Measurements from ENCODE around the gene BSN.
"Not testable (repeated sequence)": the region's sequence is repeated elsewhere in the genome, so short reads cannot be mapped to it uniquely, and the experiment has no call there.

The BSN gene

GRCh38 chr3:49534581-49535441 is 19.5 kb upstream of the BSN start:
- no peak for DNase-seq (ENCODE audit: low read depth in 3 of 3)

GRCh38 chr3:49535971-49536874 is 18.1 kb upstream of the BSN start:
- DNase-seq (ENCODE audit: low read depth in 3 of 3): no peak

GRCh38 chr3:49536875-49537533 is 17.3 kb upstream of the BSN start:
- DNase-seq (ENCODE audit: low read depth in 3 of 3): no peak

DNA sequence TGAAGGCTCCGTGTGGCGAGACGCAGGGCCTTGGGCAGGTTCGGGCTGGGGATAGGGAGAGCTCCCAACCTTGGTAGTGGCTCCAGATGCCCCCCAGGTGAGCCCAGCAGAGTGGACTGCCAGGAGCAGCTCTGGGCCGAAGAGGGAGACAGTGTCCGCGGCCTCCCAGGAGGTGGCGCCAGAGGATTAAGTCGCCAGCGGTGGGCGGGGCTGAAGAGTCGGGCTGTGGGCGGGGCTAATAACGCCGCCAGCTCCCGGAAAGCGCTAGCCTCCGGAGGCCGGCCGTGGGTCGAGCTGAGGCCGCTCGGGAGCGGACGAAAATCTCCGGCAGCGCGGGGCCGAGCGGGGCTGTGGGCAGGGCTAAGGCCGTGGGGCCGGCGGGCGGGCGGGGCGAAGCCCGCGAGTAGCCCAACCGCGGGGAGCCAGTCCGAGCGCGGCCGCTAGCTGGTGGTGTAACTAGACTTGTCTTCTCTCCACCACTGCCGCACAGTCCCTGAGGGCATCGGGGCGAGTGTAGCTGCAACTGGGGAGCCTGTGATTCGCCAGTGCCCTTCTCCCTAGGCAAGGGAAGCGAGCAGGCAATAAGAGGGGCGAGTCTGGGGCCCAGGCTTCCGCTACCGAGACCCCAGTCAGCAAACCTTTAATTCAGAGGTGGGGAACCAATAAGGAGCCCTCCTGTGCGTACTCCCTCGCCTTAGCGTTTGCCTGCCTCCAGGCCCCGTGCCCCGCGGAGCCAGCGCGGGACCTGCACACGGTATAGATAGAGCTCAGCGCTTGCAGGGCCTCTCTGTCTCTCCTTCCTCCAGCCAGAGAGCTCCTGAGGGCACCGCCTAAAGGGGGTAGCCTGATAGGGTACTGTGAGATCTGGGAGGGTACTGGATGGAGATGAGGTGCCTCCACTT is 14.4 kb upstream of the BSN start:
- peak; percentile 83 to 97 (median 86) for DNase-seq (ENCODE audit: low read depth in 3 of 3)

- DNase-seq (ENCODE audit: low read depth in 3 of 3): no peak
These were observed 2.2 kb upstream of the BSN start for GRCh38 chr3:49552087-49552486.

DNA sequence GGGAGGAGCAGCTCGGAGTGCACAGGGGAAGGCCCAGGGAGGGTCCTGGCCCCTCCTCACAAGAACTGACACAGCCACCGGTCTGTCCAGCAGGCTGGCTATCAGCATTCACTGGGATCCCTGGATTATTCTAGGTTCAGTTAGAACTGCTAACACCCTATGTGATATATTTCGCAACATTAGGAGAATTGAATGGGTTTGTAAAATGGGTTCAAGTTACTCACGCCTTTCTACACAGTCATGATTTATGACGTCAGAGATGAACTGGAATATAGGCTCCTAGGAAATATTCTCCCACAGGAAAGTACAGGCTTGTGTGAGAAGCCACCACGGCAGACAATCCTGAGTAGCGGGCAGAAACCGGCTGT is 969 bp upstream of the BSN start:
- no peak for DNase-seq (ENCODE audit: low read depth in 3 of 3)

GRCh38 chr3:49554633-49555265 is 472 bp downstream of the BSN start:
- peak in 2 of 3 experiments; percentile 9 to 53 for DNase-seq (ENCODE audit: low read depth in 3 of 3)

GRCh38 chr3:49556500-49557275 is 2.4 kb downstream of the BSN start:
- DNase-seq (ENCODE audit: low read depth in 3 of 3): no peak

DNA sequence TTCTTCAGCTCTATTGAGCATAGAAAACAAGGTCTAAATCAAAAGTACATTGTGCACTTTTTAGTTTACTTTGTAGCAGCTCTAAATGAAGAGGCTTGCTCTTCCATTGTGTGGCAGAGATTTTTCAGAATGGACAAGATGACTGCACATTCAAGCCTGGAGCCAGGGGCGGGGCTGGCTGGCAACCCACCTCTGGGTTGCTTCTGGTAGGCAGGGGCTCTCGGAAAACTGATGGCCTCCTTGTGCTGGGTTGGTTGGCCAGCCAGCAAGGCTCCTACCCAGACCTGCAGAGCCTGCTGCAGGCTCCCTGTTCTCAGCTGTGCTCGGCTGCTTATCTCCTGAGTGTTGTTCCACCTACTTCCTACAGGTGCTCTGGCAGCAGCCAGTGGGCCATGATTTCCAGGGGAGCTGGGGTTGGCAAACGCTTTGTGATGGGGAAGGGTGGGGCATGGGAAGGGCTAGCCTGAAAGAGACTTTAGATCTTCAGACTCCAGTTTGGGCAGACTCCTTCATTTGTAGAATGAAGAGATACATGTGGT is 8.8 kb downstream of the BSN start:
- DNase-seq (ENCODE audit: low read depth in 3 of 3): no peak

GRCh38 chr3:49563766-49564165 is 9.5 kb downstream of the BSN start:
- no peak for DNase-seq (ENCODE audit: low read depth in 3 of 3)

DNA sequence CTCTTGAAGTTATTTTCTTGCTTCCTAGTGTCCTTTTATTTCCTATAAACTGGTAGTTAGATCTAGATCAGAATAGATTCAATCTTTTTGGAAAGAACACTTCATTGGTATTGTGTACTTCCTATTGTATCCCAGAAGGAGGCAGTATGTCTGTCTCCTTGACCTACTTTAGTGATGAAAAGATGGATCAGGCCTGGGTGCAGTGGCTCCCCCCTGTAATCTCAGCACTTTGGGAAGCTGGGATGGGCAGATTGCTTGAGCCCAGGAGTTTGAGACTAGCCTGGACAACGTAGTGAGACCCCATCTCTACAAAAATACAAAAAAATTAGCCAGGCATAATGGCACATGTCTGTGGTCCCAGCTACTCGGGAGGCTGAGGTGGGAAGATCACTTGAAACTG is 12.0 kb downstream of the BSN start:
- DNase-seq (ENCODE audit: low read depth in 3 of 3): no peak

DNA sequence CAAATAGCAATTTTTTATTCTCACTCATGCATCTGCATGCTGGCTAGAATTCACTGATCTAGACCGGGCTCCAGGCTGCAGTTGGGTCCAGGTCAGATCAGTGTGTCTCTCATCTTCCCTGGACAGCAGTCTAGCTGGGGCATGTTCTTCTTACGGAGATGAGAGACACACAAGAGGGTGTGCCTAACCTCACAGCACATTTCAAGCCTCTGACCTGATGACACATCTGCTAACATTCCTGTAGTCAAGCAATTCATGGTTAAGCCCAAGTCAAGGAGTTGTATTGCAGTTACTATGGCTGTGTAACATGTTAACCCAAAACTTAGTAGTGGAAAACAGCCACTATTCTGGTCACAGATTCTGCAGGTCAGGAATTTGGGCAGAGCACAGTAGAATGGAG is 13.1 kb downstream of the BSN start:
- no peak for DNase-seq (ENCODE audit: low read depth in 3 of 3)

- no peak for DNase-seq (ENCODE audit: low read depth in 3 of 3)
These were observed 14.7 kb downstream of the BSN start for GRCh38 chr3:49568965-49569364.

DNA sequence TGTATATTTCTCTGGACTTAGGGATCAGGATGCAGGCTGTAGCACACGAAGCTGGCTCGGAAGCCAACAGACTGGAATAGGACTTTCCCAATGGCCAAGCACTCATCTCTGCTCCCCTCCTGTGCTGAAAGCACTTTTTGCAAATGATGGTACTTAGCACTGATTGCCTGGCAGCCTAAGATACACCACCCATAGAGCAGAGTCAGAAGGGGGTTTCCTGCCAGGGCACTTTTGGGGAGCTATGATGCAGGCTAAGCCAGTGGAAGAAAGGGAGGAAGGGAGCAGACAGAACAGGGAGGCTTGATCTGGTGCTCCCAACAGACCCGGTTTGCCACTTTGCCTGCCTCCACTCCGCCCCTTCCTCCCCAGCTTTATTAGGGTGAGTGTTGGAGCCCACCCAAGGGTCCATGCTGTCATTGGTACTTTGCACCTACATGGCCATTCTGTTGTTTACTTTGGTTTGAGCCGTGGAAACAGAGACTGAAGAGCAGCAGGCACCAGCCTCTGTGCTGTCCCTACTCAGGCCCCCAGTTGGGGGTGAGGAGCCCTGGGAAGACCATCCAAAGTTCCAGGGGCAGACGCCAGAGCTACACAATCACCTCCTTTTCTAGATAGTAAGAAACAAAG is 15.9 kb downstream of the BSN start:
- no peak for DNase-seq (ENCODE audit: low read depth in 3 of 3)

GRCh38 chr3:49582177-49582576 is 27.9 kb downstream of the BSN start:
- DNase-seq (ENCODE audit: low read depth in 3 of 3): no peak

- not testable (repeated sequence) for DNase-seq (ENCODE audit: low read depth in 3 of 3)
These were observed 31.0 kb downstream of the BSN start for GRCh38 chr3:49585261-49585755.

- no peak for DNase-seq (ENCODE audit: low read depth in 3 of 3)
These were observed 37.3 kb downstream of the BSN start for GRCh38 chr3:49591615-49592014.

- DNase-seq (ENCODE audit: low read depth in 3 of 3): no peak
These were observed 38.8 kb downstream of the BSN start for GRCh38 chr3:49593041-49593440.

GRCh38 chr3:49600781-49601180 is 46.5 kb downstream of the BSN start:
- DNase-seq (ENCODE audit: low read depth in 3 of 3): no peak

Measured in stimulated activated CD4-positive, alpha-beta T cell treated with anti-CD3 and anti-CD28 coated beads, TNF-alpha, amount 100 ng/mL, for 4 hours (primary cell).